HG02885 (cell line): Measurements from ENCODE around the gene PTK7.

Experiments used
- ATAC-seq: cut with Tn5 transposase; IDR thresholded peaks from one replicate; pipeline ENCODE4 v1.9.1; 2021; ENCODE audit warnings: mild to moderate bottlenecking; ENCODE audit not compliant: unreplicated experiment, poor library complexity

PTK7 gene

DNA sequence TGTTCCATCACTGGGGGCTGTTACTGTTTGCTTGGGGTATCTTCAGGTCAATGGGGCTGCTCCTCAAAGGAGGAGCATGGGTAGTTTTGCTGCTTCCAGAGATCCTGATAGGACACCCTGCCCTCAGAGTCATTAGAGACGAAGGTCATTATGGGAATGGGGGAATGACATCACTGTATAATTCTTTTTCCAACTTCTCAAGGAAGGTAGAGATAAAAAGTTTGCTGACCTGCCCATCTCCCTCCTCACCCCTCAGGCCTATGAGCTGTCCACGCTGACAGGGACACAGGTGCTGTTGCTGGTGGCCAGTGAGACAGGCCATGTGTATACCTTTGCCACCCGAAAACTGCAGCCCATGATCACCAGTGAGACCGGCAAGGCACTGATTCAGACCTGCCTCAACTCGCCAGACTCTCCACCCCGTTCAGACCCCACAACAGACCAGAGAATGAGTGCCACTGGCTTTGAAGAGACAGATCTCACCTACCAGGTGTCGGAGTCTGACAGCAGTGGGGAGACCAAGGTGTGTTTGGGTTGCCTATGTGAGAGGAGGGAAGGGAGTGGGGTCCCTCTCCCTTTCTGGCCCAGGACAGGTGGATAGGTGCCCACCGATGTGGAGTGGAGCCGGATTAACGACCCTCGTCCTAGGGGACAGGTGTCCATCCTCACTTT is 97.6 kb downstream of the PTK7 start:
- ATAC-seq, result no peak

DNA sequence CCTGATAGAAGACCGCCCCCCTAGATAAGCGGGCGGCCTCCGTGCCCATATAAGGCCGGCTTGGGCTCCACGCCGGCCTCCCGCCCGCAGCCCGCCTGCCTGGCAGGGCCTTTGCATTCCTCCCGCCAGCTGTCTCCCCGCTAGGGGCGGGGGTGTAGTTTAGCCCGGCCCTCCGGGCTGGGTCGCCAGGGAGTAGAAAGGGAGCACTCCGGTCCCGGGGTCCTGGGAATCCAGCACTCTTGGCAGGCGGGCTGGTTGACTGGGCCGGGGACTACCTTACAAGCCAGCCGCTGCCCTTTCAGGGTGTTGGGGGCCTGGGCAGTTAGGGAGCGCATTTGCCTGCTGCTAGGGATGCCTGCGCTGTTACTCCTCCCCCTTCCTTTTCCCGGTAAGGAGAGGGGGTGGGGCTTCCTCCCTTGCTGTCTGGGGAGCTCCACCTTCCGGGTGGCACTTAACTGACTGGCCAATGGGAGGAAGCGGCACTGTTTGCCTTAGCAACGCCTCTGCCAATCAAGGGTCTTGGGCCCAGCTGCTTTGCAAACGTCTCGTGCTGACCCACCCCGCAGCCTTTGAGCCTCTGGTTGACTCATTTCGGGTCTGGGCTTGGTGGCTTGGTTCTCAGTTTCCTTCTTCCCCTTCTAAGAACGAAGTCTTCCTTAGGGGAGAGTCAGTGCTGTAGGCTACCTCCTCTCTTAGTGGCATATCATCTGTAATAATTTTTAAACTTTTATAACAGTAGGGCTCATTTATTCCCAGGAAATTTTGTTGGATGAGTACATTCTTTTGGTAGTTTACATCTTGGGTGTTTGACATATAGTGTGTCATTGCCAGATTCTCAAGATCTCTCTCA is 98.4 kb downstream of the PTK7 start:
- ATAC-seq, result peak; percentile 73

DNA sequence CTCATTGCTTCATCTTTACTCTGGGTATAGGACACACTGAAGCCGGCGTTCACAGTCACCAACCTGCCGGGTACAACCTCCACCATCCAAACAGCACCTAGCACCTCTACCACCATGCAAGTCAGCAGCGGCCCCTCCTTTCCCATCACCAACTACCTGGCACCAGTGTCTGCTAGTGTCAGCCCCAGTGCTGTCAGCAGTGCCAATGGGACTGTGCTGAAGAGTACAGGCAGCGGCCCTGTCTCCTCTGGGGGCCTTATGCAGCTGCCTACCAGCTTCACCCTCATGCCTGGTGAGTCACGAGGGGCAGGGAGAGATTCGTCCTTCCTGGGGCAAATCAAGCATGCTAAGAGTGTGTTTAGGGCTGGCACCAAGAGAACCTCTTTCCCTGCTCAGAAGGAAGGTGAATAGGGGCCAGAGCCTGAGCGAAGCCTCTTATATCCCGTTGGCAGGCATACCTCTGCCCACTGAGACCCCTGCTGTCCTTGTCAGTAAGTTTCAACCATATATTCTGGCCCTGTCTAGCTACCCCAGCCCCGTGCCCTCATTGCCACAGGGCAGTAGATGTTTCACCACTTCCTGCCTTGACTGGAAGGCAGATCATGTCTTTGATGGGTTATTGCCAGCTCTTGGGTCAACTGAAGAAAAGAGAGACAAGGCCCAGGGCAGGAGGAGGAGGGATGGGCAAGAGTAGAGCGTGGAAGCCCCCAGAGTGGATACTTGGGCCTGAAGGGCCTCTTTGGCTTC is 99.7 kb downstream of the PTK7 start:
- ATAC-seq, result no peak

- ATAC-seq, result no peak
These were observed 100.3 kb downstream of the PTK7 start for GRCh38 chr6:43176423-43176786.

DNA sequence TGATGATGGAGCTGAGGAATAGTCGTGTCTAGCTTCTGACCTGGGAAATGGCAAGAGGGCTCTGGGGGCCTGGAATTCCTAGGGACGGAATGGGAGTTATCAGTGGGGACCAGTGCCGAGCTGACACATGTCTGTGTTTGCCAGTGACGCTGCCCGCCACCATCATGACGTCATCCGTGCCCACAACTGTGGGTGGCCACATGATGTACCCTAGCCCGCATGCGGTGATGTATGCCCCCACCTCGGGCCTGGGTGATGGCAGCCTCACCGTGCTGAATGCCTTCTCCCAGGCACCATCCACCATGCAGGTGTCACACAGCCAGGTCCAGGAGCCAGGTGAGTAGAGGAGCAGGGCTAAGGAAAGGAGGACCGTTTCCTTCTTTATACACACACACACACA is 102.0 kb downstream of the PTK7 start:
- no peak for ATAC-seq

GRCh38 chr6:43178951-43179830 is 103.1 kb downstream of the PTK7 start:
- ATAC-seq, result no peak

GRCh38 chr6:43180058-43180457 is 103.9 kb downstream of the PTK7 start:
- ATAC-seq, result no peak

DNA sequence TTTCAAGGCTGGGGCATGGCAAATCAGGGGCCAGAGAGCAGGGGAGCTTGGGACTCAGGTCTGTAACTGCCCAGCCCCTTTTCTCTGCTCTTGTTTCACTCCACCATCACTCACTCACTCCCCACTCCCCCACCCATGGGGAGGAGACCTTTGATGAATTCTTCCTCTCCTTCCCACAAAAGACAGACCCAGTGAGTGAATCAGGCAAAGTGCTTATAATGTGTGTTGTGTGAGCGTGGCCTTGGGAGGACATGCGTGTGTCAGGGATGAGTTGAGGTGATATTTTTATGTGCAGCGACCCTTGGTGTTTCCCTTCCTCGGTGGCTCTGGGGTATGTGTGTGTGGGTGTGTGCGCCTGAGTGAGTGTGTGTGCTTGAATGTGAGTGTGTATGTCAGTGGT is 104.9 kb downstream of the PTK7 start:
- no peak for ATAC-seq

DNA sequence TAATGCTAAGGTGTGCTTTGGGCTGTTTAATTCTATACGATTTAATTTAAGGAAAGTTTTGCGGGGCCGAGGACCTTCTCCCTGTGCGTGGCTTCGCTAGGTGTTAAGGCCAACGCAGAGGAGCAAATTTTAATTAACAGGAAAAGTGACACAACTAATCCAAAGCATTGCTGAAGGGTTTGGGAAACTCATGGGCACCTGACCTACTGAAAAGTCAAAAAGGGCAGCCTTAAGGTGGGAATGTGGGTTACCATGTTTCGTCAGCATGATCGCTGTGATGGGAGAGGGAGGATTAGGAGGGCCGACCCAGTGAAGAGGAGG is 105.5 kb downstream of the PTK7 start:
- ATAC-seq, result no peak

- peak; percentile 98 for ATAC-seq
These were observed 106.1 kb downstream of the PTK7 start, which contains the start of gene CUL9 for GRCh38 chr6:43181942-43182860. CUL9 (plus strand) TSS chr6:43182196; CDS start chr6:43184311, 2,115 bp downstream.

GRCh38 chr6:43183441-43183840 is 107.3 kb downstream of the PTK7 start:
- ATAC-seq, result no peak

DNA sequence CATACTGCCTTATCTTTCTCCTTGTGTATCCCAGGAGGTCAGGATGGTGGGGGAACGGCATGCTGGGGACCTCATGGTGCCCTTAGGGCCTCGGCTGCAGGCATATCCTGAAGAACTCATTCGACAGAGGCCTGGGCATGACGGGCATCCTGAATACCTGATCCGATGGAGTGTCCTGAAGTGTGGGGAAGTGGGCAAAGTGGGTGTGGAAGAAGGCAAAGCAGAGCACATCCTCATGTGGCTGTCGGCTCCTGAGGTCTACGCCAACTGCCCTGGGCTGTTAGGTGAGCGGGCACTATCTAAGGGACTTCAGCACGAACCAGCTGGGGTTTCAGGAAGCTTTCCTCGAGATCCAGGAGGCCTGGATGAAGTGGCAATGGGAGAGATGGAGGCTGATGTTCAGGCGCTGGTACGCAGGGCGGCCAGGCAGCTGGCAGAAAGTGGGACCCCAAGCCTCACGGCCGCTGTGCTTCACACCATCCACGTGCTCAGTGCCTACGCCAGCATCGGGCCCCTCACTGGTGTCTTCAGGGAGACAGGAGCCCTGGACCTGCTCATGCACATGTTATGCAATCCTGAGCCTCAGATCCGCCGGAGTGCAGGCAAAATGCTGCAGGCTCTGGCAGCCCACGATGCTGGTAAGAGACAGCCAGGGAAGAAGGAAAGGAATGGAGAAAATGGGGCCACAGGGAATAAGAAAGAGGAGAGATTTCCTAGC is 108.3 kb downstream of the PTK7 start:
- ATAC-seq, result no peak

DNA sequence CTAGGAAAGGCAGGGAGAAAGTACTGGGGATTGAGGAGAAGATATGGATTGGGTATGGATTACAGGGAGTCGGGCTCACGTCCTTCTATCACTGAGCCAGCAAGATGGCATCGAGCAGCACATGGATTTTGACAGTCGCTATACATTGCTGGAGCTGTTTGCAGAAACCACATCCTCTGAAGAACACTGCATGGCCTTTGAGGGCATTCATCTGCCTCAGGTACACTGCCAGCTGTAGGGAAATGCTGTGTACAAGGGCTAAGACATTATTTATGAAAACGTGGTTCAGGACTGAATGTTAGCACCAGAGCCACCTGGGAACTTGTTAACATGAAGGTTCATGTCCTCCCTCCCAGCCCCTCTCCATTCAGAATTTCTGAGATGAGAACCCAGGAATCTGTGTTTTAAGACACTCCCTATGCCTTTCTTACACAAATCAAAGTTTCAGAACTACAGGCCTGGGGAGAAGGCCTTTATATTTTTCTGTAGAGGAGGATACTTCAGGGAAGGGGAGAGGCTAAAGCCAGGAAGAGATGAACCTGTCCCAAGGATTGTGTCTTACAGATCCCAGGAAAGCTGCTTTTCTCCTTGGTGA is 109.4 kb downstream of the PTK7 start:
- ATAC-seq, result no peak

- ATAC-seq, result no peak
These were observed 109.9 kb downstream of the PTK7 start for GRCh38 chr6:43186019-43186418.

DNA sequence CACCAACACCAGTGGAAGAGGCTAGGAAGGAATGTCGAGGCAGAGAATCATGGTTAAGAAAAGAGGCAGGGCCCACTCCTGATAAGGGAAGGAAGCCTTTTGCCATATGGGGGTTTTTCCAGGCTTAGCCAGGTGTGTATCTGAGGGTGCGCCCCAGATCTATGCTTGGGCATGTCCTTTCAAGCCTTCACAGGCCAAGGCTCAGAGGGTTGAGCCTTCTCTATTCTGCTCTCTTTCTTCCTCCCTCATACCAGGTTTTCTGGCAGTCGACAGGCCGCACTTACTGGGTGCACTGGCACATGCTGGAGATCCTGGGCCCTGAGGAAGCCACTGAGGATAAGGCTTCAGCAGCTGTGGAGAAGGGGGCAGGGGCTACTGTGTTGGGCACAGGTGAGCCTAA is 110.6 kb downstream of the PTK7 start:
- no peak for ATAC-seq

DNA sequence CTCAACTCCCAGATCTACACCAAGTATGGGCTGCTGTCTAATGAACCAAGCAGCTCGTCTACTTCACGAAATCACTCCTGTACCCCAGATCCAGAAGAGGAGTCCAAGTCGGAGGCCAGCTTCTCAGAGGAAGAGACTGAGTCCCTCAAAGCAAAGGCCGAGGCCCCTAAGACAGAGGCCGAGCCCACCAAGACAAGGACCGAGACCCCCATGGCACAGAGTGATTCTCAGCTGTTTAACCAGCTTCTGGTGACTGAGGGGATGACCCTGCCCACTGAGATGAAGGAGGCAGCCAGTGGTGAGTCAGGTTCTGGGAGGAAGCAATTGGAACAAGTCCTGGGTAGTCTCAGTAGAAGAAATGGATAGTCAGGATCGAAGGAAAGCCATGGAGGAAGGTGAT is 111.7 kb downstream of the PTK7 start:
- no peak for ATAC-seq

DNA sequence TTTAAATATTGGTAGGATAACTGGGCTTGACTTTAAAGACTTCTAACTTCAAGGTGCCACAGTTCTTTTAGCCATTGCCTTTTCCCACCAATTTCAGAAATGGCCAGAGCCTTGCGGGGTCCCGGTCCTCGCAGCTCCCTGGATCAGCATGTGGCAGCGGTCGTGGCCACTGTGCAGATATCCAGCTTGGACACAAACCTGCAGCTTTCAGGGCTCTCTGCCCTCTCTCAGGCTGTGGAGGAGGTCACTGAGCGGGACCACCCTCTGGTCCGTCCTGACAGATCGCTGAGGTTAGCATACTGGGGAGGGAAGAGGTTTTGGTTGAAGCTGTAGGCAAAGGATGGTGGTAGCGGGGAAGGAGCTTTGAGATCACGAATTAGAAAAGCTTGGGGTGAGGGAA is 112.3 kb downstream of the PTK7 start:
- ATAC-seq, result no peak

- ATAC-seq, result no peak
These were observed 113.7 kb downstream of the PTK7 start for GRCh38 chr6:43189776-43190304.
